ENCODE results near the gene MOV10L1.
"Not testable (repeated sequence)": the region's sequence is repeated elsewhere in the genome, so short reads cannot be mapped to it uniquely, and the experiment has no call there.

Gene MOV10L1

GRCh38 chr22:50190182-50190940, 100.6 kb downstream of the MOV10L1 start:
- DNase-seq (ENCODE audit: low spot score) = peak; percentile 61

- no peak for DNase-seq (ENCODE audit: low spot score)
These were observed 101.3 kb downstream of the MOV10L1 start for GRCh38 chr22:50190941-50191741.

GRCh38 chr22:50192436-50193204, 102.8 kb downstream of the MOV10L1 start:
- no peak for DNase-seq (ENCODE audit: low spot score)

- DNase-seq (ENCODE audit: low spot score) = no peak
These were observed 103.8 kb downstream of the MOV10L1 start for GRCh38 chr22:50193621-50194020.

- DNase-seq (ENCODE audit: low spot score) = no peak
These were observed 104.4 kb downstream of the MOV10L1 start for GRCh38 chr22:50194037-50194805.

- no peak for DNase-seq (ENCODE audit: low spot score)
These were observed 106.5 kb downstream of the MOV10L1 start for GRCh38 chr22:50196256-50196655.

- DNase-seq (ENCODE audit: low spot score) = no peak
These were observed 107.4 kb downstream of the MOV10L1 start for GRCh38 chr22:50197000-50197800.

GRCh38 chr22:50197856-50198623, 108.2 kb downstream of the MOV10L1 start:
- DNase-seq (ENCODE audit: low spot score) = no peak

- no peak for DNase-seq (ENCODE audit: low spot score)
These were observed 108.8 kb downstream of the MOV10L1 start for GRCh38 chr22:50198624-50199017.

GRCh38 chr22:50199251-50199721, 109.5 kb downstream of the MOV10L1 start:
- DNase-seq (ENCODE audit: low spot score) = no peak

GRCh38 chr22:50199829-50200460, 110.1 kb downstream of the MOV10L1 start:
- DNase-seq (ENCODE audit: low spot score) = no peak

GRCh38 chr22:50200461-50201190, 110.8 kb downstream of the MOV10L1 start, which contains the start of gene SELENOO:
TSS of gene SELENOO (plus strand) at chr22:50201011. CDS start at chr22:50201037, 26 bp downstream.
- DNase-seq (ENCODE audit: low spot score) = peak; percentile 96

GRCh38 chr22:50201191-50202129, 111.7 kb downstream of the MOV10L1 start:
- DNase-seq (ENCODE audit: low spot score) = no peak

- no peak for DNase-seq (ENCODE audit: low spot score)
These were observed 112.4 kb downstream of the MOV10L1 start for GRCh38 chr22:50202130-50202666.

GRCh38 chr22:50203288-50203687, 113.5 kb downstream of the MOV10L1 start:
- no peak for DNase-seq (ENCODE audit: low spot score)

GRCh38 chr22:50204571-50204970, 114.8 kb downstream of the MOV10L1 start:
- no peak for DNase-seq (ENCODE audit: low spot score)

- not testable (repeated sequence) for DNase-seq (ENCODE audit: low spot score)
These were observed 115.2 kb downstream of the MOV10L1 start for GRCh38 chr22:50204998-50205397.

Measured in COLO829 (cell line).